GM23338 (cell line): ENCODE measurements around the gene CDX1.

Experiments
- CREB1 ChIP-seq: fragments of 250-450 bp; sonication (Bioruptor Pico); IDR thresholded peaks from 2 replicates; pipeline ENCODE4 v1.5.0; 2020; ENCODE audit warnings: low read depth, mild to moderate bottlenecking, moderate library complexity
- EZH2 ChIP-seq: fragments of 200-600 bp; sonication (generic); IDR thresholded peaks from one replicate; pipeline ENCODE4 v1.8.0; 2017; ENCODE audit warnings: antibody characterized with exemption, mild to moderate bottlenecking, low read depth; ENCODE audit not compliant: unreplicated experiment
- EZH2phosphoT487 ChIP-seq: fragments of 200-600 bp; sonication (generic); IDR thresholded peaks from one replicate; pipeline ENCODE4 v1.8.1; 2018; ENCODE audit warnings: antibody characterized with exemption; ENCODE audit not compliant: unreplicated experiment
- JUNB ChIP-seq: IDR thresholded peaks from one replicate; pipeline ENCODE4 v1.6.1; 2016; ENCODE audit warnings: antibody characterized with exemption; ENCODE audit not compliant: unreplicated experiment
- POLR2AphosphoS5 ChIP-seq: IDR thresholded peaks from 2 replicates; pipeline ENCODE4 v1.6.1; 2016; ENCODE audit warnings: antibody characterized with exemption, low read depth
- ZNF114 ChIP-seq: fragments of 250-450 bp; sonication (Bioruptor Pico); IDR thresholded peaks from 2 replicates; pipeline ENCODE4 v1.5.0; 2020; ENCODE audit warnings: mild to moderate bottlenecking, moderate library complexity
- TF ChIP-seq, protein P1 (sequence below), 2 experiments: fragments of 200-600 bp in 1 of 2; sonication (generic) in 1 of 2; conservative IDR thresholded peaks; 2 replicates each; pipeline versions ENCODE4 v1.5.1 to v1.6.1; 2016 to 2017; ENCODE audit warnings: antibody characterized with exemption in 2 of 2, low read depth in 2 of 2, mild to moderate bottlenecking in 2 of 2, moderate library complexity in 1 of 2
- TF ChIP-seq, protein P2 (sequence below): IDR thresholded peaks from 2 replicates; pipeline ENCODE4 v1.6.1; 2016; ENCODE audit warnings: antibody characterized with exemption
- TF ChIP-seq, protein P3 (sequence below): fragments of 250-450 bp; sonication (Bioruptor Pico); IDR thresholded peaks from 2 replicates; pipeline ENCODE4 v1.5.0; 2020; ENCODE audit warnings: mild to moderate bottlenecking, moderate library complexity
- TF ChIP-seq, protein P4 (sequence below): IDR thresholded peaks from one replicate; pipeline ENCODE4 v1.6.1; 2018; ENCODE audit warnings: antibody characterized with exemption; ENCODE audit not compliant: unreplicated experiment

DNA sequence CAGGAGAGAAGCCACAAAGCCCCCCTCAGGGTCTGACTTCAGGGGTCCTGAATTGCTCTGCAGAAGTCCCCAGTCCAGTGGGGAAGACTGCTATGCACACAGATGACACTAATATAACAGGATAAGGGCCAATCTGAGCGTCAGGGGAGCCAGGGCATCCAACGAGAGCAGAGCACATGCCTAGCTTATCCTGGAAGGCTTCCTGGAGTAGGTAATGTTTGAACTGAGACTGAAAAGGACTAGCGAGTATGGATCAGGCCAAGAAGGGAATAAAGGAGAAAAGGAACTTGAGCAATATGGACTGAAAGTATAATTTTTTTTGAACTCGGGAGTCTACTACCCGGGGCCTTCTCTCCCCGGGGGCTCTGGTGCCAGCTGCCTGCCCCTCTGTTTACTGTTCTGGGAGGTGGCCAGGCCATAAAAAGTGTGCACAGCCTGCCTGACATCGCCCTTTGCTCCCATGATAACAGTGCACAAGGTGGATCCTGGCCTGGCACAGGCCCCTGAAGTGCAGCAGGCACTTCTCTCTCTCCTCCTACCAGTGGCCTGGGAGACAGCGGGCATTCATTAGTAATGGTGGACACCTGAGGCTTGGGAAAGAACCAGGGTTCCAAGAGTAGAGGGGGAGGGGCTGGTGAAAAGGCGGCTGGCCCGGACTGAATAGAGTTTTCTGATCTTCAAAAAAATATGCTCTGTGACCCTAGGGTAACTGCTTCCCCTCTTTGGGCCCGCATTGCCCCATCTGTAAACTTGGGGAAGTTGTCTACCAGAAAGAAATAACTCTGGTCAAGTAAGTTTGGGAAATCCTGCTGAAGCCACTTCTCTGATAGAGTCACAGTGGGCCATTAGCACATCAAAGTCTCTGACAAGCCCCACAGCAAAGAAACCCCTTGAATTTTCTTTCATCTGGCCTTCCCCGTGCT is 18.7 kb downstream of the CDX1 start:
- TF ChIP-seq EZH2 (no peak), EZH2phosphoT487 (no peak), POLR2AphosphoS5 (no peak), CREB1 (no peak), ZNF114 (CRISPR knock-in tag) (no peak), JUNB (no peak)
- TF ChIP-seq, protein P1, sequence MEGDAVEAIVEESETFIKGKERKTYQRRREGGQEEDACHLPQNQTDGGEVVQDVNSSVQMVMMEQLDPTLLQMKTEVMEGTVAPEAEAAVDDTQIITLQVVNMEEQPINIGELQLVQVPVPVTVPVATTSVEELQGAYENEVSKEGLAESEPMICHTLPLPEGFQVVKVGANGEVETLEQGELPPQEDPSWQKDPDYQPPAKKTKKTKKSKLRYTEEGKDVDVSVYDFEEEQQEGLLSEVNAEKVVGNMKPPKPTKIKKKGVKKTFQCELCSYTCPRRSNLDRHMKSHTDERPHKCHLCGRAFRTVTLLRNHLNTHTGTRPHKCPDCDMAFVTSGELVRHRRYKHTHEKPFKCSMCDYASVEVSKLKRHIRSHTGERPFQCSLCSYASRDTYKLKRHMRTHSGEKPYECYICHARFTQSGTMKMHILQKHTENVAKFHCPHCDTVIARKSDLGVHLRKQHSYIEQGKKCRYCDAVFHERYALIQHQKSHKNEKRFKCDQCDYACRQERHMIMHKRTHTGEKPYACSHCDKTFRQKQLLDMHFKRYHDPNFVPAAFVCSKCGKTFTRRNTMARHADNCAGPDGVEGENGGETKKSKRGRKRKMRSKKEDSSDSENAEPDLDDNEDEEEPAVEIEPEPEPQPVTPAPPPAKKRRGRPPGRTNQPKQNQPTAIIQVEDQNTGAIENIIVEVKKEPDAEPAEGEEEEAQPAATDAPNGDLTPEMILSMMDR (conservative IDR thresholded peaks at IDR 0.05; ENCODE audit: low read depth in 2 of 2): no peak
- TF ChIP-seq, protein P2, sequence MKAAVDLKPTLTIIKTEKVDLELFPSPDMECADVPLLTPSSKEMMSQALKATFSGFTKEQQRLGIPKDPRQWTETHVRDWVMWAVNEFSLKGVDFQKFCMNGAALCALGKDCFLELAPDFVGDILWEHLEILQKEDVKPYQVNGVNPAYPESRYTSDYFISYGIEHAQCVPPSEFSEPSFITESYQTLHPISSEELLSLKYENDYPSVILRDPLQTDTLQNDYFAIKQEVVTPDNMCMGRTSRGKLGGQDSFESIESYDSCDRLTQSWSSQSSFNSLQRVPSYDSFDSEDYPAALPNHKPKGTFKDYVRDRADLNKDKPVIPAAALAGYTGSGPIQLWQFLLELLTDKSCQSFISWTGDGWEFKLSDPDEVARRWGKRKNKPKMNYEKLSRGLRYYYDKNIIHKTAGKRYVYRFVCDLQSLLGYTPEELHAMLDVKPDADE: no peak
- TF ChIP-seq, protein P3, sequence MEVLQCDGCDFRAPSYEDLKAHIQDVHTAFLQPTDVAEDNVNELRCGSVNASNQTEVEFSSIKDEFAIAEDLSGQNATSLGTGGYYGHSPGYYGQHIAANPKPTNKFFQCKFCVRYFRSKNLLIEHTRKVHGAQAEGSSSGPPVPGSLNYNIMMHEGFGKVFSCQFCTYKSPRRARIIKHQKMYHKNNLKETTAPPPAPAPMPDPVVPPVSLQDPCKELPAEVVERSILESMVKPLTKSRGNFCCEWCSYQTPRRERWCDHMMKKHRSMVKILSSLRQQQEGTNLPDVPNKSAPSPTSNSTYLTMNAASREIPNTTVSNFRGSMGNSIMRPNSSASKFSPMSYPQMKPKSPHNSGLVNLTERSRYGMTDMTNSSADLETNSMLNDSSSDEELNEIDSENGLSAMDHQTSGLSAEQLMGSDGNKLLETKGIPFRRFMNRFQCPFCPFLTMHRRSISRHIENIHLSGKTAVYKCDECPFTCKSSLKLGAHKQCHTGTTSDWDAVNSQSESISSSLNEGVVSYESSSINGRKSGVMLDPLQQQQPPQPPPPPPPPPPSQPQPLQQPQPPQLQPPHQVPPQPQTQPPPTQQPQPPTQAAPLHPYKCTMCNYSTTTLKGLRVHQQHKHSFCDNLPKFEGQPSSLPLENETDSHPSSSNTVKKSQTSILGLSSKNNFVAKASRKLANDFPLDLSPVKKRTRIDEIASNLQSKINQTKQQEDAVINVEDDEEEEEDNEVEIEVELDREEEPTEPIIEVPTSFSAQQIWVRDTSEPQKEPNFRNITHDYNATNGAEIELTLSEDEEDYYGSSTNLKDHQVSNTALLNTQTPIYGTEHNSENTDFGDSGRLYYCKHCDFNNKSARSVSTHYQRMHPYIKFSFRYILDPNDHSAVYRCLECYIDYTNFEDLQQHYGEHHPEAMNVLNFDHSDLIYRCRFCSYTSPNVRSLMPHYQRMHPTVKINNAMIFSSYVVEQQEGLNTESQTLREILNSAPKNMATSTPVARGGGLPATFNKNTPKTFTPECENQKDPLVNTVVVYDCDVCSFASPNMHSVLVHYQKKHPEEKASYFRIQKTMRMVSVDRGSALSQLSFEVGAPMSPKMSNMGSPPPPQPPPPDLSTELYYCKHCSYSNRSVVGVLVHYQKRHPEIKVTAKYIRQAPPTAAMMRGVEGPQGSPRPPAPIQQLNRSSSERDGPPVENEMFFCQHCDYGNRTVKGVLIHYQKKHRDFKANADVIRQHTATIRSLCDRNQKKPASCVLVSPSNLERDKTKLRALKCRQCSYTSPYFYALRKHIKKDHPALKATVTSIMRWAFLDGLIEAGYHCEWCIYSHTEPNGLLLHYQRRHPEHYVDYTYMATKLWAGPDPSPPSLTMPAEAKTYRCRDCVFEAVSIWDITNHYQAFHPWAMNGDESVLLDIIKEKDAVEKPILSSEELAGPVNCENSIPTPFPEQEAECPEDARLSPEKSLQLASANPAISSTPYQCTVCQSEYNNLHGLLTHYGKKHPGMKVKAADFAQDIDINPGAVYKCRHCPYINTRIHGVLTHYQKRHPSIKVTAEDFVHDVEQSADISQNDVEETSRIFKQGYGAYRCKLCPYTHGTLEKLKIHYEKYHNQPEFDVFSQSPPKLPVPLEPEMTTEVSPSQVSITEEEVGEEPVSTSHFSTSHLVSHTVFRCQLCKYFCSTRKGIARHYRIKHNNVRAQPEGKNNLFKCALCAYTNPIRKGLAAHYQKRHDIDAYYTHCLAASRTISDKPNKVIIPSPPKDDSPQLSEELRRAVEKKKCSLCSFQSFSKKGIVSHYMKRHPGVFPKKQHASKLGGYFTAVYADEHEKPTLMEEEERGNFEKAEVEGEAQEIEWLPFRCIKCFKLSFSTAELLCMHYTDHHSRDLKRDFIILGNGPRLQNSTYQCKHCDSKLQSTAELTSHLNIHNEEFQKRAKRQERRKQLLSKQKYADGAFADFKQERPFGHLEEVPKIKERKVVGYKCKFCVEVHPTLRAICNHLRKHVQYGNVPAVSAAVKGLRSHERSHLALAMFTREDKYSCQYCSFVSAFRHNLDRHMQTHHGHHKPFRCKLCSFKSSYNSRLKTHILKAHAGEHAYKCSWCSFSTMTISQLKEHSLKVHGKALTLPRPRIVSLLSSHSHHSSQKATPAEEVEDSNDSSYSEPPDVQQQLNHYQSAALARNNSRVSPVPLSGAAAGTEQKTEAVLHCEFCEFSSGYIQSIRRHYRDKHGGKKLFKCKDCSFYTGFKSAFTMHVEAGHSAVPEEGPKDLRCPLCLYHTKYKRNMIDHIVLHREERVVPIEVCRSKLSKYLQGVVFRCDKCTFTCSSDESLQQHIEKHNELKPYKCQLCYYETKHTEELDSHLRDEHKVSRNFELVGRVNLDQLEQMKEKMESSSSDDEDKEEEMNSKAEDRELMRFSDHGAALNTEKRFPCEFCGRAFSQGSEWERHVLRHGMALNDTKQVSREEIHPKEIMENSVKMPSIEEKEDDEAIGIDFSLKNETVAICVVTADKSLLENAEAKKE (CRISPR knock-in tag): no peak
- TF ChIP-seq, protein P4, sequence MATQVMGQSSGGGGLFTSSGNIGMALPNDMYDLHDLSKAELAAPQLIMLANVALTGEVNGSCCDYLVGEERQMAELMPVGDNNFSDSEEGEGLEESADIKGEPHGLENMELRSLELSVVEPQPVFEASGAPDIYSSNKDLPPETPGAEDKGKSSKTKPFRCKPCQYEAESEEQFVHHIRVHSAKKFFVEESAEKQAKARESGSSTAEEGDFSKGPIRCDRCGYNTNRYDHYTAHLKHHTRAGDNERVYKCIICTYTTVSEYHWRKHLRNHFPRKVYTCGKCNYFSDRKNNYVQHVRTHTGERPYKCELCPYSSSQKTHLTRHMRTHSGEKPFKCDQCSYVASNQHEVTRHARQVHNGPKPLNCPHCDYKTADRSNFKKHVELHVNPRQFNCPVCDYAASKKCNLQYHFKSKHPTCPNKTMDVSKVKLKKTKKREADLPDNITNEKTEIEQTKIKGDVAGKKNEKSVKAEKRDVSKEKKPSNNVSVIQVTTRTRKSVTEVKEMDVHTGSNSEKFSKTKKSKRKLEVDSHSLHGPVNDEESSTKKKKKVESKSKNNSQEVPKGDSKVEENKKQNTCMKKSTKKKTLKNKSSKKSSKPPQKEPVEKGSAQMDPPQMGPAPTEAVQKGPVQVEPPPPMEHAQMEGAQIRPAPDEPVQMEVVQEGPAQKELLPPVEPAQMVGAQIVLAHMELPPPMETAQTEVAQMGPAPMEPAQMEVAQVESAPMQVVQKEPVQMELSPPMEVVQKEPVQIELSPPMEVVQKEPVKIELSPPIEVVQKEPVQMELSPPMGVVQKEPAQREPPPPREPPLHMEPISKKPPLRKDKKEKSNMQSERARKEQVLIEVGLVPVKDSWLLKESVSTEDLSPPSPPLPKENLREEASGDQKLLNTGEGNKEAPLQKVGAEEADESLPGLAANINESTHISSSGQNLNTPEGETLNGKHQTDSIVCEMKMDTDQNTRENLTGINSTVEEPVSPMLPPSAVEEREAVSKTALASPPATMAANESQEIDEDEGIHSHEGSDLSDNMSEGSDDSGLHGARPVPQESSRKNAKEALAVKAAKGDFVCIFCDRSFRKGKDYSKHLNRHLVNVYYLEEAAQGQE: no peak
